Activated CD4-positive, alpha-beta memory T cell treated with anti-CD3 and anti-CD28 coated beads for 36 hours (primary cell): Measurements from ENCODE around the gene KIF13A. TPM values are rescaled to one million over a fixed set of nuclear protein-coding genes. Genes with fewer than 3 reads are reported as not detected.
"Not testable (repeated sequence)": the region's sequence is repeated elsewhere in the genome, so short reads cannot be mapped to it uniquely, and the experiment has no call there.

Experiments
- CTCF ChIA-PET: fragments of 350-600 bp; sonication (Branson Sonifier 250); formaldehyde crosslinking; loops from one replicate; lab custom pipeline; 2021; ENCODE audit warnings: antibody characterized with exemption, inconsistent platforms; lab: Charles Lee
- POLR2A ChIA-PET: fragments of 350-600 bp; sonication (Branson Sonifier 250); formaldehyde crosslinking; loops from one replicate; lab custom pipeline; 2021; ENCODE audit warnings: antibody characterized with exemption; lab: Charles Lee
- DNase-seq: peaks from one replicate; pipeline ENCODE4 v3.0.0-alpha.2; 2020
- H3K27ac Mint-ChIP-seq: one replicate; pipeline ENCODE4 v1.8.0; 2021; ENCODE audit warnings: mixed read lengths
- H3K27me3 Mint-ChIP-seq: one replicate; pipeline ENCODE4 v1.8.0; 2021; ENCODE audit warnings: mixed read lengths
- H3K36me3 Mint-ChIP-seq: one replicate; pipeline ENCODE4 v1.8.0; 2021; ENCODE audit warnings: mixed read lengths
- H3K4me1 Mint-ChIP-seq: one replicate; pipeline ENCODE4 v1.8.0; 2021; ENCODE audit warnings: low read depth, mixed read lengths
- H3K4me3 Mint-ChIP-seq: one replicate; pipeline ENCODE4 v1.8.0; 2021; ENCODE audit warnings: mild to moderate bottlenecking, mixed read lengths
- H3K9me3 Mint-ChIP-seq: one replicate; pipeline ENCODE4 v1.8.0; 2021; ENCODE audit warnings: mixed read lengths
- intact Hi-C: fragments of 100-400 bp; cut with micrococcal nuclease; formaldehyde crosslinking; loops from one replicate; pipeline ENCODE4 v1.15.1; 2023
- total RNA-seq, 2 experiments: library from RNA; stranded (reverse); gene quantifications; one replicate each; pipeline ENCODE4 v1.2.3, GENCODE V29; 2021

KIF13A gene
- total RNA-seq, 2 experiments from 2014 or later = 0.07 TPM; not detected in 1

DNA sequence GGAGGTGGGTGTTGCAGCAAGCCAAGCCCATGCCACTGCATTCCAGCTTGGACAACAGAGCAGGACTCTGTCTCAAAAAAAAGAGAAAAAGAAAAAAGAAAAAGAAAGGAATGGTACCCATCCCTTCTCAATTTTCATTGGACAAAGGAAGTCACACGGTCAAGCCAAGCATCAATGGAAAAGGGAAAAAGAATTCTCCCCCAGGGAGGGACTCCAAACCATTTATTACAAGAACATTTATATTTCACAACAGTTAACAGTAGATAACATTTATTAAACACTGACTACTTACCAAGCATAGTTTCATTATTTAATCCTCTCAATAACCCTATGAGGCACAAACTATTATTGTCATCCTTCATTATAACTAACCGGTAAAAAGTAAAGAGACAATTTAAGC, 6.6 kb upstream of the KIF13A start:
- H3K4me1 Mint-ChIP-seq = no peaks in the 10 kb centered on the region
- H3K36me3 Mint-ChIP-seq = no peaks in the 10 kb centered on the region
- H3K9me3 Mint-ChIP-seq = no peaks in the 10 kb centered on the region
- no peak overlapping the region for H3K4me3 Mint-ChIP-seq
- intact Hi-C loops = loop anchor here (10.0 kb wide), 1 partner anchor 389 kb away; the partner anchor contains the start of gene FAM8A1
- ChIA-PET CTCF (no interaction called here), POLR2A (interaction anchor here (1.0 kb wide), 1 partner anchor 121 kb away, joined by 3 read pairs; no protein-coding TSS in a partner anchor)
- H3K27me3 Mint-ChIP-seq = peaks cover 41% of the 10 kb centered on the region
- no peak overlapping the region for H3K27ac Mint-ChIP-seq
- DNase-seq = no peak

DNA sequence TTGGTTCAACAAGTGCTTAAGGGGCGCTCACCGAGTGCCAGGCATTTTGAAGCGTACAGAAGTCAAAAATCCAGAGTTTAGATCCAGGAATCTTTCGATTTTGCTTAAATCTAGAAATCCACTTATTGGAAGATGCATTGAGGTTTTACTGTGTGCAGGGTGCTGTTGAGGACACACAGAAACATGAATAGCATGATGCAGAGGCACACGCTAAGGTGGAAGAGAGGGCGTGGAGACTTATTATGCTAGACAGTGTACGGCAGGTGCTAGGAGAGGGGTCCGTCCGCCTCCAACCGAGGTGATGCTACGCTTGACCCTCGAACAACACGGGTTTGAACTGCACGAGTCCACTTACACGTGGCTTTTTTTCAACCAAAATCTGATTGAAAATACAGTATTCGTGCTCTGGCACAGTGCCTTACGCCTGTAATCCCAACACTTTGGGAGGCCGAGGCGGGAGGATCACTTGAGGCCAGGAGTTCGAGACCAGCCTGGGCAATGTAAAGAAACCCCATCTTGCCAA, 1.0 kb upstream of the KIF13A start:
- Mint-ChIP-seq H3K4me1 (peaks cover 10% of the 10 kb centered on the region), H3K9me3 (no peaks in the 10 kb centered on the region), H3K36me3 (no peaks in the 10 kb centered on the region), H3K4me3 (peak overlapping the region; percentile 73), H3K27ac (no peak overlapping the region), H3K27me3 (peaks cover 56% of the 10 kb centered on the region)
- ChIA-PET POLR2A (no interaction called here), CTCF (no interaction called here)
- DNase-seq = no peak
- intact Hi-C loops = loop anchor here (2.0 kb wide), 1 partner anchor 104 kb away; no protein-coding TSS in a partner anchor

DNA sequence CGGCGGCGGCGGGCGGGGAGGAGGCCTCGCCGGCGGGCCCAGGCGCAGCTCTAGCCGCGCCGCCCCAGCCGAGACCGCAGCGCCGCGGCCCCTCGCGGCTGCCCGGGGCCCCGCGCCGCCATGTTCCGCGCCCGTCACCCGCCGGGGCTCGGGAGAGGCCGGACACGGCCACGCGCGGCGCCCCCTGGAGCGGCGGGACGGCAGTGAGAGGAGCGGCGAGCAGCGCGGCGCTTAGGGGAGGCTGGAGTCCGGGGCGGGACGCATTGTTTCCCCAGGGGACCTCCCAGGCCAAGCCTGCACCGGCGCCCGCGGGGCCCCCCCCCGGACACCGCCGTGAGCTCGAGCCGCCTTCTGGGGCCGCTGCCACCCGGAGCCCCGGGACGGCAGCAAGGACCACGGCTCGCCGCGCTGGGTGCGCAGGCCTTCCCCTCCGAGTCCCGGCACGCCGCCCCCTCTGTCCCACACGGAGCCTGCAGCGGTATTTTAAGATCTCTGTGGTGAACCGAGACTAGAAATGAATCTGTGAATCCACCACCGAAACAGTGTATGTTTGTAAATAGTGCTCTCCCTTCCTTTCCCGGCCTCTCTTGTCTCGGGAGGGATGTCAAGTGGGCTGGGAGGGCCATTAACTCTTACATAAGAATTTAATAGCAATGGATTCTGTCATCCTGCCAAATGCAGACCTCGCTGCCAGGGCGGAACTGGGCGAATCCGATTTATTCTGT, 424 bp upstream of the KIF13A start:
- CTCF ChIA-PET = interaction anchor here (1.1 to 1.5 kb wide), 2 partner anchors 13 to 134 kb away, joined by 3 to 4 read pairs; no protein-coding TSS in a partner anchor
- POLR2A ChIA-PET = no interaction called here
- DNase-seq = peak; percentile 67
- intact Hi-C loops = loop anchor here (2.0 kb wide), 1 partner anchor 103 kb away; no protein-coding TSS in a partner anchor
- H3K9me3 Mint-ChIP-seq = no peaks in the 10 kb centered on the region
- peaks cover 10% of the 10 kb centered on the region for H3K4me1 Mint-ChIP-seq
- no peak overlapping the region for H3K27ac Mint-ChIP-seq
- H3K36me3 Mint-ChIP-seq = no peaks in the 10 kb centered on the region
- H3K4me3 Mint-ChIP-seq = peak overlapping the region; percentile 73
- H3K27me3 Mint-ChIP-seq = peaks cover 56% of the 10 kb centered on the region

DNA sequence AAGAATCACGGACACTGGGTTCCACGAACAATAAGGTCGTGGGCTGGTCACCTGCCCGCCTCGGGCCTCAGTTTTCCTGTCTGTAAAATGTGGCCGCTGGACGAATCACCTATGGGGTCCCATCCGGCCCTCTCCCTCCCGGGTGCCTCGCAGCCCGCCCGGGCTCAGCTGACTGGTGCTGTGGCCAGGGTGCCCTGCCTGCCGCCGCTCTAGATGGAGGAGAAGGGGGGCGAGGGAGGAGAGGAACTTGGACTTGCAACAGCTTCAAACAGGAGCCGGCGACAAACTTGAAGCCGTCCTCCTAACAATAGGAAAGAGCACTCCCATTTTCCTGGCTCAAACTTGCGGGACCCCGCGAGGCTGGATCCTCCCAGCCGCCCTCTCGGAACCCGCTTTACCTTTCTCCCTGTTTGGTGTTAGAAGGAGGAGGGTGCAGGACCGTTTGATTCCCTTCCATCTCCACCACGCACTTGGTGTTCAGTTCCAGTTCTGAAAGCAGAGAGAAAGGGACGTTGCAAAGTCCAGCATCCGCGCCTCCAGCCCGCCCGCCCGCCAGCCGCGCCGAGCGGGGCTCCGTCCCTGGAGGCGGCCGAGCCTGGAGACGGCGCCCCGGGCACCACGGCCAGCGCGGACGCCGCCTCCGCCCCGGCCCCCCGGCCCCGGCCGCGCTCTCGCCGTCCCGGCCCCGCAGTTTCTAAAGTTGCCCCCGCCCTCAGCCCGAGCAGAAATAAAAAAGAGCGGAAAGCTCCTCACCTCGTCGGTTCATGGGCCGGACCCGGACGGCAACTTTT, 584 bp downstream of the KIF13A start:
- H3K36me3 Mint-ChIP-seq = no peaks in the 10 kb centered on the region
- peak overlapping the region; percentile 36 for H3K4me3 Mint-ChIP-seq
- no peaks in the 10 kb centered on the region for H3K9me3 Mint-ChIP-seq
- H3K27me3 Mint-ChIP-seq = peaks cover 56% of the 10 kb centered on the region
- POLR2A ChIA-PET = no interaction called here
- peaks cover 10% of the 10 kb centered on the region for H3K4me1 Mint-ChIP-seq
- intact Hi-C loops = no loop called here
- no peak overlapping the region for H3K27ac Mint-ChIP-seq
- DNase-seq = no peak
- CTCF ChIA-PET = interaction anchor here (1.1 to 1.5 kb wide), 2 partner anchors 14 to 135 kb away, joined by 3 to 4 read pairs; no protein-coding TSS in a partner anchor

DNA sequence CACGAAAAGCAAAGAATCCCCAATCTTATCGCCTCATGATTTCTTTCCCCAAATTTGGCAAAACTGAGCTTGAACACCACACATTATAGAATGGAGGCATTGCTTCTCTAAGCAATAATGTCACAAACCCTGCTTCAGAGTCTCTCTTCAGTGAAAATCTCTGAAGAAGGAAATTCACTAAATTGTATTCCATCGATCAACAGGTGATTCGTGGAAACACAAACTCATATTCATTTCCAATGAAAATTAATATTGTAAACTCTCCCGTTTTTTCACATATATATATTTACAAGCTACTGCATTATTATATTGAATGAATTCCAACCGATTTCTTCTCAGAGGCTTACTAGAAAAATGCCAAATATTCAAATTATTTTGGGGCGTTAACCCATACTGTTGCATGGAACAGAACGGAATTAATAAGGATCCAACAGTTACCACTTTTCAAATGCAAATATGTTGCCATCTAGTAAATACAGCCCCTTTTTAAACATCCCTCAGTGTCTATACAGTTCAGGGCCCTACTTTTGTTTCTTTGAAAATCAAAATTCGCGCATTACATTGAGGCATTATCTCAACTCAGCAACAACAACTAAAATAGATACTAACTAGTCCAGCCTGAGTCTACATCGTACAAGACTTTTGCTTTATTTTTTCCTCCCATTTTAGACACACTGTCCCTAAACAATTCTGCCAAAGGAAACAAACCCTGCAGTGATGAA, 1.3 kb downstream of the KIF13A start:
- no peak overlapping the region for H3K27ac Mint-ChIP-seq
- H3K27me3 Mint-ChIP-seq = peaks cover 51% of the 10 kb centered on the region
- no peak for DNase-seq
- intact Hi-C loops = no loop called here
- CTCF ChIA-PET = interaction anchor here (1.5 kb wide), 1 partner anchor 136 kb away, joined by 4 read pairs; no protein-coding TSS in a partner anchor
- no peaks in the 10 kb centered on the region for H3K36me3 Mint-ChIP-seq
- H3K4me3 Mint-ChIP-seq = no peak overlapping the region
- POLR2A ChIA-PET = no interaction called here
- no peaks in the 10 kb centered on the region for H3K9me3 Mint-ChIP-seq
- H3K4me1 Mint-ChIP-seq = peaks cover 10% of the 10 kb centered on the region

DNA sequence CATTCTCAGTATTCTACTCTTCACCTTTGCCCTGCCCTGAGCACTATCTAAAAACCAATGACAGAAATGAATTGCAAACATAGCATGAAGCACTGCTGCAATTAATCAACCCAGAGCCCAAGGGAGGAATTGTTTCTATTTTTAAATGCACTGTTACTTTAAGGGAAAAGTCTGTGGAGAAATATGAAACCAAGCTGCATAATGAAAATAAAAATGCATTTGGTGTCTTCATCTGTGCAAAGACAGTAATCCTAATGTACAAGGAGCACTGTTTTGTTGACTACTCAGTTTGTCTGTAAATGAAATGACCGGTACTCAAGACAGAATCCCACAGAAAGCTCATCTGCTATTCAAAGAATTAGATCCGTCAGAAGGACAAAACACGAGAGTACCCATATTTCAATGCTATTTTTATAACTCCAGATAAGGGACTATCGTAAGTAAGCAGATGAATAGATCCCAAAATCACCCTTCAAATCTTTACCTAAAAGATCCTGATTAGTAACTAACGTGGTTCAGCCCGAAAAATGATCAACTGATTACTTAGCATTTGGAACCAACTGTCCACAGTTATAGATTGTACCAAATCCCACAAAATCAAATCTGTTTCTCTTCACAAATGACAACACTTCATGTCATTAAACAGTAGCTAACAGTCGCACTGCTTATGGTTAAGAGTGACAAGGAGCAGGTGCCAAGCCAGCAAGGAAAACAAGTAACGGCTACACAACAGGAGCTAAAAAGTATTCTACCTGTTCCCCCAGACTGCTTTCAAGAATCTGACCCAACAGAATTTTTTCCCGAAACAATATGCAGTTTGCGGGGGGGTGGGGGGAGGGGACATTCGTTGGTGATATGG, 2.4 kb downstream of the KIF13A start:
- Mint-ChIP-seq H3K9me3 (no peaks in the 10 kb centered on the region), H3K27ac (no peak overlapping the region), H3K27me3 (peaks cover 48% of the 10 kb centered on the region), H3K4me1 (peaks cover 10% of the 10 kb centered on the region), H3K4me3 (no peak overlapping the region), H3K36me3 (no peaks in the 10 kb centered on the region)
- DNase-seq = no peak
- ChIA-PET POLR2A (no interaction called here), CTCF (no interaction called here)
- intact Hi-C loops = no loop called here

DNA sequence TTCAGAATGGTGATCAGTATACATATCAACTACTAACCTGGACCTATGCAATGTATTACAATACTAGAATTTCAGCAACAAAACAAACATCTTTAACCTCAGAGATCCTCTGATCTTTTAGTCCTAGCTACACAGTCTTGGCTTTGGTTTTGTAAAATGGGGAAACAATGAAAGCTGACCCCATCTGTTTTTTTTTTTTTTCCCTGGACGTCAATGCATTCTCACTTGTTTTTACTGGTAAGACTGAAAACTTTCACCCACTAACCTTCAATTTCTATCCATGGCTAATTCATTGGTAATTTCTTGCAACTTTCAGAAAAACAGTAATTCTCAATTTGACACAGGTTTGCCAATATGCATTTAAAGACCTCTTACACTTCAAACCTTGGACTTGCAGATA, 3.0 kb downstream of the KIF13A start:
- Mint-ChIP-seq H3K36me3 (no peaks in the 10 kb centered on the region), H3K9me3 (no peaks in the 10 kb centered on the region), H3K4me3 (no peak overlapping the region), H3K27ac (no peak overlapping the region), H3K27me3 (peaks cover 50% of the 10 kb centered on the region), H3K4me1 (peaks cover 10% of the 10 kb centered on the region)
- POLR2A ChIA-PET = no interaction called here
- no peak for DNase-seq
- CTCF ChIA-PET = no interaction called here
- intact Hi-C loops = no loop called here

DNA sequence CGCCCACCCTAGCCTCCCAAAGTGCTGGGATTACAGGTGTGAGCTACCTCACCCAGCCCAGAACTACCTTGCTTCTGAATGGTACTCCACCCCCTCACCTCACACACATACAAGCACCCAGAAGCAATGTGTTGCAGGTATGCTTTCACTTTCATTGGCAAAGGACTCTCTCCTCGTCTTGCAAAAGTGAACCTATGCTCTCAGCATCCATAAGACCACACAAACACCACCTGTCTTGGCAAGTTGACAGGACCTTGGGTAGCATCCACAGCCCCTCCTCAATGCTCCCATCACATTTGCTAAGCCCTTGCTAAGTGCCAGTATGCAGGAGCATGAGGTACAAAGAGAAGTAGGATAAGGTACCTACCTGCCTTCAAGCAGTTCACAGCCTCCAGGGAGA, 3.7 kb downstream of the KIF13A start:
- Mint-ChIP-seq H3K27me3 (peaks cover 43% of the 10 kb centered on the region), H3K4me3 (no peak overlapping the region), H3K36me3 (no peaks in the 10 kb centered on the region), H3K4me1 (peaks cover 10% of the 10 kb centered on the region), H3K27ac (no peak overlapping the region), H3K9me3 (no peaks in the 10 kb centered on the region)
- ChIA-PET POLR2A (no interaction called here), CTCF (no interaction called here)
- intact Hi-C loops = no loop called here
- DNase-seq = no peak

DNA sequence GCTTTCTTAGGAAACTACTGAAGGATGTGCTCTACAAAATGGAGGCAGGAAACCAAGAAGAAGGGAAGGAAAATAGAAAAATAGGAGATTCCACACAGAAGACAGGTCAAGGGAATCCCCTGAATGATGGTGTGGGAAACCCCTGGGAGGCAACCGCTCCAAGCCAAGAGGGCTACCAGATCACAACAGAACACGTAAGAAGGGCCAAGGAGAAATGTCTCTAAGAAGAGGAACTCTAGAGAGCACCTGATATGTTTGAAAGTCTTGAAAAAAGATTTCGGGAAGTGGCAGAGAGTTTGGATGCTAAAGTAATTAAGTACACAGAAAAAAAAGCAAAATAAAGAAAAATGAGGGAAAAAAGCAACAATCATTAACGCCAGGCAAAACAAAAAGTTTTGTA, 7.1 kb downstream of the KIF13A start:
- Mint-ChIP-seq H3K9me3 (no peaks in the 10 kb centered on the region), H3K27me3 (peaks cover 25% of the 10 kb centered on the region), H3K27ac (no peak overlapping the region), H3K36me3 (no peaks in the 10 kb centered on the region), H3K4me1 (peaks cover 3% of the 10 kb centered on the region), H3K4me3 (no peak overlapping the region)
- intact Hi-C loops = no loop called here
- DNase-seq = no peak
- ChIA-PET CTCF (no interaction called here), POLR2A (no interaction called here)

DNA sequence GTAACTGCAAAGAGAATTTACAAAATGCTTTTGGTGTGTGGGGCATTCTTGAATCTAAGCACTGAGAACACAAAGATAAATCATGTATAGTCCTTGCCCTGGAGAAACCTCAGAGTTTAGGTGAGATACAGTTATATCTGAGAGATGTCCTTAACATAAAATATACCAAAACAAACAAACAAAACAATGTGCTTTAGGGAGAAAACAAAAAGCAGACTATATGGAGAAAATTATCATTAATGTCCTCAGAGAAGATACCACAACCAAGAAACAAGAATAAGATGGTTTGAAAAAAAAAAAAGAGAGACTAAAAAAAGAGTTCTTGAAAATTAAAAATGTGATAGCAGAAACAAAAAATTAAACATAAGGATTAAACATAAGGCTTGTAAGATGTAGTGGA, 8.0 kb downstream of the KIF13A start:
- H3K27ac Mint-ChIP-seq = no peak overlapping the region
- ChIA-PET CTCF (no interaction called here), POLR2A (no interaction called here)
- H3K36me3 Mint-ChIP-seq = no peaks in the 10 kb centered on the region
- no peak overlapping the region for H3K4me3 Mint-ChIP-seq
- intact Hi-C loops = no loop called here
- H3K9me3 Mint-ChIP-seq = no peaks in the 10 kb centered on the region
- no peak for DNase-seq
- peaks cover 17% of the 10 kb centered on the region for H3K27me3 Mint-ChIP-seq
- peaks cover 3% of the 10 kb centered on the region for H3K4me1 Mint-ChIP-seq

DNA sequence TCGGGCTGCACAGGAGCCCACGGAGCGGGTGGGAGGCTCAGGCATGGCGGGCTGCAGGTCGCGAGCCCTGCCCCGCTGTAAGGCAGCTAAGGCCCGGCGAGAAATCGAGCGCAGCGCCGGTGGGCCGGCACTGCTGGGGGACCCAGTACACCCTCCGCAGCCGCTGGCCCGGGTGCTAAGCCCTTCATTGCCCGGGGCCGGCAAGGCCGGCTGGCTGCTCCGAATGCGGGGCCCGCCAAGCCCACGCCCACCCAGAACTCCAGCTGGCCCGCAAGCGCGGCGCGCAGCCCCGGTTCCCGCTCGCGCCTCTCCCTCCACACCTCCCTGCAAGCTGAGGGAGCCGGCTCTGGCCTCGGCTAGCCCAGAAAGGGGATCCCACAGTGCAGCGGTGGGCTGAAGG, 11.2 kb downstream of the KIF13A start:
- H3K36me3 Mint-ChIP-seq, intact Hi-C loops, H3K4me3 Mint-ChIP-seq, POLR2A ChIA-PET, CTCF ChIA-PET, H3K9me3 Mint-ChIP-seq, H3K27ac Mint-ChIP-seq, DNase-seq, H3K4me1 Mint-ChIP-seq: not testable (repeated sequence)
- peaks cover 22% of the 10 kb centered on the region for H3K27me3 Mint-ChIP-seq
